HG03571 (cell line): Measurements from ENCODE around the gene SRM.
"Not testable (repeated sequence)": the region's sequence is repeated elsewhere in the genome, so short reads cannot be mapped to it uniquely, and the experiment has no call there.

Experiments used
- ATAC-seq: cut with Tn5 transposase; IDR thresholded peaks from one replicate; pipeline ENCODE4 v1.9.1; 2021; ENCODE audit not compliant: unreplicated experiment

The SRM gene

GRCh38 chr1:11065796-11066195 is 6.0 kb upstream of the SRM start:
- no peak for ATAC-seq

- ATAC-seq, result no peak
These were observed 5.1 kb upstream of the SRM start for GRCh38 chr1:11064942-11065341.

- not testable (repeated sequence) for ATAC-seq
These were observed 4.2 kb upstream of the SRM start for GRCh38 chr1:11063937-11064537.

- ATAC-seq, result peak; percentile 32
These were observed 3.2 kb upstream of the SRM start for GRCh38 chr1:11062965-11063401.

GRCh38 chr1:11061652-11062365 is 2.0 kb upstream of the SRM start:
- no peak for ATAC-seq

GRCh38 chr1:11059155-11059967 is 457 bp downstream of the SRM start:
- ATAC-seq, result peak; percentile 16

GRCh38 chr1:11058595-11059154 is 1.1 kb downstream of the SRM start:
- no peak for ATAC-seq

GRCh38 chr1:11058026-11058425 is 1.8 kb downstream of the SRM start:
- ATAC-seq, result no peak

GRCh38 chr1:11057477-11057876 is 2.3 kb downstream of the SRM start:
- ATAC-seq, result no peak

- ATAC-seq, result no peak
These were observed 3.3 kb downstream of the SRM start for GRCh38 chr1:11056504-11056903.

- ATAC-seq, result no peak
These were observed 4.1 kb downstream of the SRM start for GRCh38 chr1:11055676-11056075.

GRCh38 chr1:11054666-11055065 is 5.2 kb downstream of the SRM start:
- ATAC-seq, result no peak

- ATAC-seq, result no peak
These were observed 5.6 kb downstream of the SRM start for GRCh38 chr1:11054181-11054580.

GRCh38 chr1:11053758-11054137 is 6.1 kb downstream of the SRM start:
- no peak for ATAC-seq

- ATAC-seq, result no peak
These were observed 6.7 kb downstream of the SRM start for GRCh38 chr1:11052839-11053757.

GRCh38 chr1:11051781-11052511 is 7.9 kb downstream of the SRM start:
- no peak for ATAC-seq

GRCh38 chr1:11051121-11051520 is 8.7 kb downstream of the SRM start:
- ATAC-seq, result not testable (repeated sequence)

- no peak for ATAC-seq
These were observed 13.0 kb downstream of the SRM start, which contains the start of gene MASP2 for GRCh38 chr1:11046625-11047365. Gene MASP2 (minus strand): TSS chr1:11047239. CDS start chr1:11047207, 32 bp downstream.

GRCh38 chr1:11046270-11046566 is 13.6 kb downstream of the SRM start:
- ATAC-seq, result no peak
